Fibroblast of mammary gland (primary cell): ENCODE data around the gene ARL14EPL.

Source experiments
- DNase-seq: peaks from one replicate; pipeline ENCODE4 v3.0.0-alpha.2; 2010; ENCODE audit warnings: low read depth
- H3K4me3 ChIP-seq: 2 replicates; pipeline ENCODE4 v1.5.1; 2011; ENCODE audit warnings: low read depth, mild to moderate bottlenecking, low read length, moderate library complexity; ENCODE audit not compliant: control insufficient read depth
- TF ChIP-seq, protein P1 (sequence below): conservative IDR thresholded peaks from 2 replicates; pipeline ENCODE4 v1.5.1; 2011; ENCODE audit warnings: low read depth, low read length, inconsistent platforms; ENCODE audit not compliant: control insufficient read depth, insufficient read depth

Gene ARL14EPL

GRCh38 chr5:116023619-116024018 is 8.7 kb upstream of the ARL14EPL start:
- TF ChIP-seq, protein P1, sequence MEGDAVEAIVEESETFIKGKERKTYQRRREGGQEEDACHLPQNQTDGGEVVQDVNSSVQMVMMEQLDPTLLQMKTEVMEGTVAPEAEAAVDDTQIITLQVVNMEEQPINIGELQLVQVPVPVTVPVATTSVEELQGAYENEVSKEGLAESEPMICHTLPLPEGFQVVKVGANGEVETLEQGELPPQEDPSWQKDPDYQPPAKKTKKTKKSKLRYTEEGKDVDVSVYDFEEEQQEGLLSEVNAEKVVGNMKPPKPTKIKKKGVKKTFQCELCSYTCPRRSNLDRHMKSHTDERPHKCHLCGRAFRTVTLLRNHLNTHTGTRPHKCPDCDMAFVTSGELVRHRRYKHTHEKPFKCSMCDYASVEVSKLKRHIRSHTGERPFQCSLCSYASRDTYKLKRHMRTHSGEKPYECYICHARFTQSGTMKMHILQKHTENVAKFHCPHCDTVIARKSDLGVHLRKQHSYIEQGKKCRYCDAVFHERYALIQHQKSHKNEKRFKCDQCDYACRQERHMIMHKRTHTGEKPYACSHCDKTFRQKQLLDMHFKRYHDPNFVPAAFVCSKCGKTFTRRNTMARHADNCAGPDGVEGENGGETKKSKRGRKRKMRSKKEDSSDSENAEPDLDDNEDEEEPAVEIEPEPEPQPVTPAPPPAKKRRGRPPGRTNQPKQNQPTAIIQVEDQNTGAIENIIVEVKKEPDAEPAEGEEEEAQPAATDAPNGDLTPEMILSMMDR, result peak; percentile 22
- DNase-seq, result no peak
- H3K4me3 ChIP-seq, result no peak overlapping the region

- H3K4me3 ChIP-seq, result no peak overlapping the region
- DNase-seq, result no peak
- TF ChIP-seq, protein P1, result no peak
Measured at GRCh38 chr5:116025866-116026265, 6.4 kb upstream of the ARL14EPL start.

GRCh38 chr5:116032991-116033390 is 719 bp downstream of the ARL14EPL start:
- no peak overlapping the region for H3K4me3 ChIP-seq
- TF ChIP-seq, protein P1, result no peak

DNA sequence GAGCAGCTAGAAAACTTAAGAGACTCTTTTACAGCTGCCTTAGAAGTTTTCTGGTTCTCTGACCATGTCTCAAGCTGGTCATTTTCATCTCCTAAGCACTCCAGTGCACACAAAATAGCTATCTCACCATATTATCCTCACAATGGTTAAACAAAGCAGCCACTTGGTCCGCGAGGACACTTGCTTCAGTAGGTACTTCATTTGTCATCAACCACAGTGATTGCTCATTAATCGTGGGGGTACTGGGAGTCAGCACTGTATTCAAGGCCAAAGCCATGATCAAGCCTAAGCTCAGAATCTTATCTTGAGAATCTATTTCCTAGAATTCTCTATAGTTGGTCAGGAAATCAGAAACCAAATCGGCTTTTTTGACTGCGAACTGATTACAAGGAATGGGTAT is 2.9 kb downstream of the ARL14EPL start:
- no peak for DNase-seq
- H3K4me3 ChIP-seq, result no peak overlapping the region
- TF ChIP-seq, protein P1, result no peak

More at GRCh38 chr5:116032991-116033390, 719 bp downstream of the ARL14EPL start:
- no peak for DNase-seq

- peak; percentile 29 for DNase-seq
- no peak overlapping the region for H3K4me3 ChIP-seq
- TF ChIP-seq, protein P1, result peak; percentile 19
Measured at GRCh38 chr5:116037236-116037822, 5.1 kb downstream of the ARL14EPL start.

- H3K4me3 ChIP-seq, result no peak overlapping the region
- TF ChIP-seq, protein P1, result no peak
- no peak for DNase-seq
Measured at GRCh38 chr5:116038817-116039216, 6.5 kb downstream of the ARL14EPL start.

DNA sequence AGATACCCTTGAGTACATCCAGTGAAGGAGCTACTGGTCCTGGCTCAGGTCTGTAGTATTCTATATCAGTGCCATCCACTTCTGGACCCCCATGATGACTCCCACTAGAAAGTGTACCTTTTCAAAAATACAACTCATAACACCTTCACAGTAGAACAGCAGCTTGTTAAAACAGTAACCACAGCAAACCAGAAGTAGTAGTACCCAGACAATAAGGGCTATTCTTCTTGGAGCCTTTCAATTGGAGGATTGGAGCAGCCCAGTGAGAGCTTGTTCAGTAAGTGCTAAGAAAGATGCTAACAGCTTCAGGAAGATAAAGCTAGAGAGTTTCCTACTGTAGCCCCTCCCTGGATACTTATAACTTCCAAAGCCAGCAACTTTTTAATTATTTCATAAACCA is 10.1 kb downstream of the ARL14EPL start:
- no peak overlapping the region for H3K4me3 ChIP-seq
- no peak for DNase-seq

More for the DNA sequence above, 10.1 kb downstream of the ARL14EPL start:
- TF ChIP-seq, protein P1, result no peak
